SU-DHL-6 (cell line): ENCODE results near the gene RAPGEF5.

Source experiments
- EZH2phosphoT487 ChIP-seq: fragments of 200-600 bp; sonication (generic), shearing (Covaris generic); conservative IDR thresholded peaks from 2 replicates; pipeline ENCODE4 v1.6.1; 2018; ENCODE audit warnings: mild to moderate bottlenecking, antibody characterized with exemption, low read length, moderate library complexity, mixed read lengths
- TF ChIP-seq, protein P1 (sequence below): fragments of 200-600 bp; sonication (generic); IDR thresholded peaks from one replicate; pipeline ENCODE4 v1.5.1; 2017; ENCODE audit warnings: antibody characterized with exemption, mild to moderate bottlenecking, low read length, moderate library complexity; ENCODE audit not compliant: insufficient read depth, poor library complexity, severe bottlenecking

DNA sequence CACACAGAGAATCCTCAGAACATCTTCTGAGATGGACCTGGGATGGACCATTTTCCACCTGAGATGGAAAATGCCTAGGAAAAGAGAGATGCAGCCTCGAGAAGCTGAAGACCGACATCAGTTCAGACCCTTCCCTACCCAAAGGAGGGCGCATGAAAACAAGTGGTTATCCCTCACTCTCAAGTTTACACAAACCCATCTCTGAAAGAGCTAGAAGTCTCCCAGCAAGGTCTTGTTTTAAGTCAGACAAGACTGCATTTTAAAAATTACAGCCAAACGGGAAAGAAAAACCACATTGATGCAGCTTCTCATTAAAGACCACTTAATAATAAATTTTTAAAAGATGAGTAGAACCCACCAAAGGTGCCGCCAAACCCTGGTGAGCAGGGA is 1.3 kb downstream of the RAPGEF5 start:
- TF ChIP-seq, protein P1, sequence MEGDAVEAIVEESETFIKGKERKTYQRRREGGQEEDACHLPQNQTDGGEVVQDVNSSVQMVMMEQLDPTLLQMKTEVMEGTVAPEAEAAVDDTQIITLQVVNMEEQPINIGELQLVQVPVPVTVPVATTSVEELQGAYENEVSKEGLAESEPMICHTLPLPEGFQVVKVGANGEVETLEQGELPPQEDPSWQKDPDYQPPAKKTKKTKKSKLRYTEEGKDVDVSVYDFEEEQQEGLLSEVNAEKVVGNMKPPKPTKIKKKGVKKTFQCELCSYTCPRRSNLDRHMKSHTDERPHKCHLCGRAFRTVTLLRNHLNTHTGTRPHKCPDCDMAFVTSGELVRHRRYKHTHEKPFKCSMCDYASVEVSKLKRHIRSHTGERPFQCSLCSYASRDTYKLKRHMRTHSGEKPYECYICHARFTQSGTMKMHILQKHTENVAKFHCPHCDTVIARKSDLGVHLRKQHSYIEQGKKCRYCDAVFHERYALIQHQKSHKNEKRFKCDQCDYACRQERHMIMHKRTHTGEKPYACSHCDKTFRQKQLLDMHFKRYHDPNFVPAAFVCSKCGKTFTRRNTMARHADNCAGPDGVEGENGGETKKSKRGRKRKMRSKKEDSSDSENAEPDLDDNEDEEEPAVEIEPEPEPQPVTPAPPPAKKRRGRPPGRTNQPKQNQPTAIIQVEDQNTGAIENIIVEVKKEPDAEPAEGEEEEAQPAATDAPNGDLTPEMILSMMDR = no peak
- no peak for TF ChIP-seq EZH2phosphoT487
